ENCODE data around the gene PGA4.
A peak's percentile ranks its signal among the peaks of the same experiment; 100 is the strongest.

Gene PGA4

GRCh38 chr11:61265357-61265756 lies 43.2 kb downstream of the PGA4 start:
- TF ChIP-seq, protein P1, sequence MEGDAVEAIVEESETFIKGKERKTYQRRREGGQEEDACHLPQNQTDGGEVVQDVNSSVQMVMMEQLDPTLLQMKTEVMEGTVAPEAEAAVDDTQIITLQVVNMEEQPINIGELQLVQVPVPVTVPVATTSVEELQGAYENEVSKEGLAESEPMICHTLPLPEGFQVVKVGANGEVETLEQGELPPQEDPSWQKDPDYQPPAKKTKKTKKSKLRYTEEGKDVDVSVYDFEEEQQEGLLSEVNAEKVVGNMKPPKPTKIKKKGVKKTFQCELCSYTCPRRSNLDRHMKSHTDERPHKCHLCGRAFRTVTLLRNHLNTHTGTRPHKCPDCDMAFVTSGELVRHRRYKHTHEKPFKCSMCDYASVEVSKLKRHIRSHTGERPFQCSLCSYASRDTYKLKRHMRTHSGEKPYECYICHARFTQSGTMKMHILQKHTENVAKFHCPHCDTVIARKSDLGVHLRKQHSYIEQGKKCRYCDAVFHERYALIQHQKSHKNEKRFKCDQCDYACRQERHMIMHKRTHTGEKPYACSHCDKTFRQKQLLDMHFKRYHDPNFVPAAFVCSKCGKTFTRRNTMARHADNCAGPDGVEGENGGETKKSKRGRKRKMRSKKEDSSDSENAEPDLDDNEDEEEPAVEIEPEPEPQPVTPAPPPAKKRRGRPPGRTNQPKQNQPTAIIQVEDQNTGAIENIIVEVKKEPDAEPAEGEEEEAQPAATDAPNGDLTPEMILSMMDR (IDR thresholded peaks at IDR 0.05; ENCODE audit: insufficient read depth, low read depth, low read length, missing control alignments) = no peak
- H3K4me3 ChIP-seq (ENCODE audit: low read length) = no peak overlapping the region
- DNase-seq (ENCODE audit: low read depth) = no peak

DNA sequence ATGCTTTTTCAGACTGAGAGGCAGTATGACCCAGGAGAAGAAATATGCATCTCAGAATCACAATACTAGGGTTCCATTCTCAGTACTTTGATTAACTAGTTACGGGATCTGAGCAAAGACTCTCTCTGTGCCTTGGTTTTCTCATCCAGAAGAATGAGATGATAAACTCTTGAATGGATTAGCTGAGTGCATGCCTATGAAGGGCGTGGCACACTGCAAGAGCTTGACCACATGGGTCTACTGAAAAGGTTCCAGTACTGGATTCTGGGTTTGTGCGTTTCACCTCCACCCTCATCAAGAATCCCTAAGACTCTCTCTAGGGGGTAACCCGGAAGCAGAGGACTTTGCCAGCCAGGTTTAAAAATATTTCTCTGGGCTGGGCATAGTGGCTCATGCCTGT lies 44.5 kb downstream of the PGA4 start:
- DNase-seq (ENCODE audit: low read depth) = peak; percentile 39
- TF ChIP-seq, protein P1 (IDR thresholded peaks at IDR 0.05; ENCODE audit: insufficient read depth, low read depth, low read length, missing control alignments) = no peak
- no peak overlapping the region for H3K4me3 ChIP-seq (ENCODE audit: low read length)

GRCh38 chr11:61267437-61267841 lies 45.3 kb downstream of the PGA4 start:
- no peak for DNase-seq (ENCODE audit: low read depth)
- no peak overlapping the region for H3K4me3 ChIP-seq (ENCODE audit: low read length)
- TF ChIP-seq, protein P1 (IDR thresholded peaks at IDR 0.05; ENCODE audit: insufficient read depth, low read depth, low read length, missing control alignments) = no peak

- TF ChIP-seq, protein P1 (IDR thresholded peaks at IDR 0.05; ENCODE audit: insufficient read depth, low read depth, low read length, missing control alignments) = no peak
- H3K4me3 ChIP-seq (ENCODE audit: low read length) = no peak overlapping the region
- no peak for DNase-seq (ENCODE audit: low read depth)
Measured at GRCh38 chr11:61268588-61269250, 46.6 kb downstream of the PGA4 start.

DNA sequence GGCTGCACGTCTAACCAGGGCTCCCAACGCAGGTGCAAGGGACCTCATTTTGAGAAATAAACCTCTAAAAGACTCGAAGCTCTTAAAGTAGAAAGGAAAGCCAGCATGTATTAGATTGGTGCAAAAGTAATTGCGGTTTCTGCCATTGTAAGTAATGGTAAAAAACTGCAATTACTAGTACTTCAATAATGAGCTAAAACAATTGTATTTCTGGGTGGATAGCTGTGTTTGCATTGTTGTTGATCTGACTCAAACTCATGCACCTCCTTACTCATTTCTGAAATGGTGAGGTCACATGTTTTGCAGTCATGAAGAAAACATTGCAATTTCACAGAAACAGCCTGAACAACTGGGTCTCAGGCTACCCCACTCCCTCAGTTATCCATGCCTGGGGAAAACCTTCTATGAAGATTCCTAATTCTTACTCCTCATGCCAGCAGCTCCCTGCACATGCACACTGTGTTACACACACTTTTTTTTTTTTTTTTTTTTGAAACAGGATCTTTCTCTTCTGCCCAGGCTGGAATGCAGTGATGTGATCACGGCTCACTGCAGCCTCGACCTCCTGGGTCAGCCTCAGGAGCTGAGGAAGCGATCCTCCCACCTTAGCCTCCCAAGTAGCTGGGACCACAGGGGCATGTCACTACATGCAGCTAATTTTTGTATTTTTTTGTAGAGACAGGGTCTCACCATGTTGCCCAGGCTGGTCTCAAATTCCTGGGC lies 48.4 kb downstream of the PGA4 start:
- H3K4me3 ChIP-seq (ENCODE audit: low read length) = no peak overlapping the region
- TF ChIP-seq, protein P1 (IDR thresholded peaks at IDR 0.05; ENCODE audit: insufficient read depth, low read depth, low read length, missing control alignments) = no peak
- peak; percentile 75 for DNase-seq (ENCODE audit: low read depth)

DNA sequence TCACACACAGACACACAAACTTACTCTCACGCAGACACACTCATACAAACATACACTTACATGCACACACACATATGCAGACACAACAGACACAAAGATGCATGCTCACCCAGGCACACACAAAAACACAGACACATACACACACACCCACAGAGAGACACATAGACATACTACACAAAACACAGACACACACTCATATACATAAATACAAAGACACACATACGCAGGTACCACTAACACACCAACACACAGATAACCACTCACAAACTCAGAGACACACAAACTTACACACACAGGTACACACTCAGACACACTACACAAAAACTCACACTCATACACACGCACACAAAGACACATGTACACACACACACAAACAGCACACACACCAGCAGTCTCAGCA lies 50.6 kb downstream of the PGA4 start:
- TF ChIP-seq, protein P1 (IDR thresholded peaks at IDR 0.05; ENCODE audit: insufficient read depth, low read depth, low read length, missing control alignments) = no peak
- H3K4me3 ChIP-seq (ENCODE audit: low read length) = no peak overlapping the region
- DNase-seq (ENCODE audit: low read depth) = no peak
